Tongue (tissue), 2 donors: ENCODE measurements around the gene C14orf39. TPM values are rescaled to one million over a fixed set of nuclear protein-coding genes. Genes with fewer than 3 reads are reported as not detected.
"Not testable (repeated sequence)": the region's sequence is repeated elsewhere in the genome, so short reads cannot be mapped to it uniquely, and the experiment has no call there.

Experiments
- DNase-seq: peaks from one replicate; pipeline ENCODE4 v3.0.0-alpha.2; 2015
- total RNA-seq: library from RNA; depleted of rRNA; stranded (reverse); fragments of >200 nt; gene quantifications from one replicate; pipeline ENCODE4 v1.2.3, GENCODE V29; 2014

C14orf39 gene
- total RNA-seq, 1 donor from 2014 or later, result 1.6 TPM

- DNase-seq, result no peak
These were observed 10.1 kb upstream of the C14orf39 start for GRCh38 chr14:60495946-60496345.

- DNase-seq, result no peak
These were observed 4.4 kb upstream of the C14orf39 start for GRCh38 chr14:60490270-60490669.

GRCh38 chr14:60488175-60488574 is 2.3 kb upstream of the C14orf39 start:
- DNase-seq, result peak; percentile 14

- DNase-seq, result no peak
These were observed 1.3 kb upstream of the C14orf39 start for GRCh38 chr14:60487211-60487610.

- peak; percentile 29 for DNase-seq
These were observed 736 bp downstream of the C14orf39 start for GRCh38 chr14:60485057-60485597.

GRCh38 chr14:60482743-60483142 is 3.1 kb downstream of the C14orf39 start:
- DNase-seq, result no peak

GRCh38 chr14:60480248-60480647 is 5.6 kb downstream of the C14orf39 start:
- DNase-seq, result not testable (repeated sequence)

GRCh38 chr14:60455875-60456274 is 30.0 kb downstream of the C14orf39 start:
- no peak for DNase-seq

GRCh38 chr14:60430276-60430675 is 55.6 kb downstream of the C14orf39 start:
- DNase-seq, result no peak

GRCh38 chr14:60420050-60420449 is 65.8 kb downstream of the C14orf39 start:
- DNase-seq, result no peak

- DNase-seq, result not testable (repeated sequence)
These were observed 88.3 kb downstream of the C14orf39 start for GRCh38 chr14:60397550-60397949.

GRCh38 chr14:60396718-60397343 is 89.0 kb downstream of the C14orf39 start:
- no peak for DNase-seq

Other genes with a start within 250 kb of the C14orf39 start
- 65.3 TPM for gene PPM1A, start 236.8 kb downstream of the C14orf39 start, total RNA-seq
- not detected for gene SIX6, start 23.1 kb upstream of the C14orf39 start, total RNA-seq
- 42.4 TPM for gene SIX1, start 163.4 kb upstream of the C14orf39 start, total RNA-seq
- 30.6 TPM for gene SIX4, start 238.3 kb upstream of the C14orf39 start, total RNA-seq
- gene MNAT1, start 248.7 kb upstream of the C14orf39 start, total RNA-seq, result 90.4 TPM